HL-60 (cell line): Measurements from ENCODE around the gene HDAC9.

Source experiments
- DNase-seq, 2 experiments: peaks; one replicate each; pipeline ENCODE4 v3.0.0-alpha.2; 2010 to 2020; ENCODE audit warnings: low read depth in 1 of 2, low spot score in 1 of 2
- H3K27ac ChIP-seq: fragments of 250-450 bp; sonication (Bioruptor Pico); replicated peaks from 2 replicates; pipeline ENCODE4 v1.5.1; 2020; ENCODE audit warnings: mild to moderate bottlenecking, moderate library complexity
- H3K27me3 ChIP-seq: fragments of 250-450 bp; sonication (Bioruptor Pico); 2 replicates; pipeline ENCODE4 v1.5.1; 2021; ENCODE audit warnings: mild to moderate bottlenecking, moderate library complexity; ENCODE audit not compliant: insufficient read depth, poor library complexity, severe bottlenecking
- H3K4me3 ChIP-seq: replicated peaks from 2 replicates; pipeline ENCODE4 v1.5.1; 2011; ENCODE audit warnings: mild to moderate bottlenecking, control low read depth, low read length; ENCODE audit not compliant: insufficient read depth
- GABPA ChIP-seq: IDR thresholded peaks from 2 replicates; pipeline ENCODE4 v1.6.1; 2012; ENCODE audit warnings: low read depth
- POLR2AphosphoS5 ChIP-seq: IDR thresholded peaks from 2 replicates; pipeline ENCODE4 v1.6.1; 2012; ENCODE audit warnings: low read depth
- SPI1 ChIP-seq: IDR thresholded peaks from 2 replicates; pipeline ENCODE4 v1.6.1; 2012; ENCODE audit warnings: low read depth, mild to moderate bottlenecking, borderline replicate concordance
- TF ChIP-seq, protein P1 (sequence below): IDR thresholded peaks from 2 replicates; pipeline ENCODE4 v1.6.1; 2012; ENCODE audit warnings: low read depth; ENCODE audit not compliant: insufficient replicate concordance
- TF ChIP-seq, protein P2 (sequence below): IDR thresholded peaks from one replicate; pipeline ENCODE4 v1.5.1; 2011; ENCODE audit warnings: low read length, control low read depth, inconsistent platforms; ENCODE audit not compliant: insufficient read depth

The HDAC9 gene

DNA sequence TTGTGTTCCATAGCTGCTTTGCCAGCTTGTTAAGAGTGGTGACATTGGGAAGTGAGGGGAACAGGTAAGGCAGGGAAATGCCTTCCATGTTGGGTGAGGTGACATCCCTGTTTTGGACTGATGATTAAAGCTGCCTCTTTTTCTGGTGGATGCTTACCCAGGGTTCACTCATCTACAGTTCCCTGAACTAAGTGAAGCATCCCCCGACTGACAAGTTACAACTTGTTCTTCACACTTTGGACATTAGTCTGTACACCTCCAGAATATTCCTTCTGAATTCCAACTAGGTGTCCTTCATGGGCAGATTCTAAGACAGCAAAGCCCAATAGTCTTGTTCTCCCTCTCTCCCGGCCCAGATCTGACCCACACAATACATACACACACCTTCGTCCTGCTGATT, 63.4 kb downstream of the HDAC9 start:
- TF ChIP-seq, protein P1, sequence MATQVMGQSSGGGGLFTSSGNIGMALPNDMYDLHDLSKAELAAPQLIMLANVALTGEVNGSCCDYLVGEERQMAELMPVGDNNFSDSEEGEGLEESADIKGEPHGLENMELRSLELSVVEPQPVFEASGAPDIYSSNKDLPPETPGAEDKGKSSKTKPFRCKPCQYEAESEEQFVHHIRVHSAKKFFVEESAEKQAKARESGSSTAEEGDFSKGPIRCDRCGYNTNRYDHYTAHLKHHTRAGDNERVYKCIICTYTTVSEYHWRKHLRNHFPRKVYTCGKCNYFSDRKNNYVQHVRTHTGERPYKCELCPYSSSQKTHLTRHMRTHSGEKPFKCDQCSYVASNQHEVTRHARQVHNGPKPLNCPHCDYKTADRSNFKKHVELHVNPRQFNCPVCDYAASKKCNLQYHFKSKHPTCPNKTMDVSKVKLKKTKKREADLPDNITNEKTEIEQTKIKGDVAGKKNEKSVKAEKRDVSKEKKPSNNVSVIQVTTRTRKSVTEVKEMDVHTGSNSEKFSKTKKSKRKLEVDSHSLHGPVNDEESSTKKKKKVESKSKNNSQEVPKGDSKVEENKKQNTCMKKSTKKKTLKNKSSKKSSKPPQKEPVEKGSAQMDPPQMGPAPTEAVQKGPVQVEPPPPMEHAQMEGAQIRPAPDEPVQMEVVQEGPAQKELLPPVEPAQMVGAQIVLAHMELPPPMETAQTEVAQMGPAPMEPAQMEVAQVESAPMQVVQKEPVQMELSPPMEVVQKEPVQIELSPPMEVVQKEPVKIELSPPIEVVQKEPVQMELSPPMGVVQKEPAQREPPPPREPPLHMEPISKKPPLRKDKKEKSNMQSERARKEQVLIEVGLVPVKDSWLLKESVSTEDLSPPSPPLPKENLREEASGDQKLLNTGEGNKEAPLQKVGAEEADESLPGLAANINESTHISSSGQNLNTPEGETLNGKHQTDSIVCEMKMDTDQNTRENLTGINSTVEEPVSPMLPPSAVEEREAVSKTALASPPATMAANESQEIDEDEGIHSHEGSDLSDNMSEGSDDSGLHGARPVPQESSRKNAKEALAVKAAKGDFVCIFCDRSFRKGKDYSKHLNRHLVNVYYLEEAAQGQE: no peak
- TF ChIP-seq SPI1 (no peak), POLR2AphosphoS5 (no peak), GABPA (no peak)
- TF ChIP-seq, protein P2, sequence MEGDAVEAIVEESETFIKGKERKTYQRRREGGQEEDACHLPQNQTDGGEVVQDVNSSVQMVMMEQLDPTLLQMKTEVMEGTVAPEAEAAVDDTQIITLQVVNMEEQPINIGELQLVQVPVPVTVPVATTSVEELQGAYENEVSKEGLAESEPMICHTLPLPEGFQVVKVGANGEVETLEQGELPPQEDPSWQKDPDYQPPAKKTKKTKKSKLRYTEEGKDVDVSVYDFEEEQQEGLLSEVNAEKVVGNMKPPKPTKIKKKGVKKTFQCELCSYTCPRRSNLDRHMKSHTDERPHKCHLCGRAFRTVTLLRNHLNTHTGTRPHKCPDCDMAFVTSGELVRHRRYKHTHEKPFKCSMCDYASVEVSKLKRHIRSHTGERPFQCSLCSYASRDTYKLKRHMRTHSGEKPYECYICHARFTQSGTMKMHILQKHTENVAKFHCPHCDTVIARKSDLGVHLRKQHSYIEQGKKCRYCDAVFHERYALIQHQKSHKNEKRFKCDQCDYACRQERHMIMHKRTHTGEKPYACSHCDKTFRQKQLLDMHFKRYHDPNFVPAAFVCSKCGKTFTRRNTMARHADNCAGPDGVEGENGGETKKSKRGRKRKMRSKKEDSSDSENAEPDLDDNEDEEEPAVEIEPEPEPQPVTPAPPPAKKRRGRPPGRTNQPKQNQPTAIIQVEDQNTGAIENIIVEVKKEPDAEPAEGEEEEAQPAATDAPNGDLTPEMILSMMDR: no peak

DNA sequence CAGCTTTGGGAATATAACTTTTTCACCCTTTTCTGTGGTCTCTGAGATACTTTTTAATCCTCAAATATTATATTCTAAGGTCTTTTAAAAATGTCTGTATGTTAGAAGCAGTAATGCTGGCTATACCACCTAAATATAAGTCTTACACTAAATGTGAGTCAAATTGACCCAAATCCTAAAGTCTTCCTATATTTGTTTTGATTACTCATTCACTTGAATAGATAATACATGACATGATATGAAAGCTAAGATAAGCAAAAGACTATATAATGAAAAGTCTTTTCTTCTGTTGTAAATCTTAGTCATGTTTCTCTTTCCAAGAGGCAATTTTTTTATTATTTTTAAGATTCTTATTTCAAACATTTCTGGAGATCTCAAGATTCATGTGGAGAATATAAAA, 64.2 kb downstream of the HDAC9 start:
- Histone ChIP-seq H3K27me3 (no peaks in the 10 kb centered on the region), H3K4me3 (no peak overlapping the region), H3K27ac (no peak overlapping the region)
- DNase-seq: no peak
- TF ChIP-seq, protein P1: no peak
- TF ChIP-seq SPI1 (no peak), POLR2AphosphoS5 (no peak), GABPA (no peak)
- TF ChIP-seq, protein P2: no peak

More for the DNA sequence above, 63.4 kb downstream of the HDAC9 start:
- no peak for DNase-seq
- no peaks in the 10 kb centered on the region for H3K27me3 ChIP-seq
- no peak overlapping the region for H3K4me3 ChIP-seq
- no peak overlapping the region for H3K27ac ChIP-seq

DNA sequence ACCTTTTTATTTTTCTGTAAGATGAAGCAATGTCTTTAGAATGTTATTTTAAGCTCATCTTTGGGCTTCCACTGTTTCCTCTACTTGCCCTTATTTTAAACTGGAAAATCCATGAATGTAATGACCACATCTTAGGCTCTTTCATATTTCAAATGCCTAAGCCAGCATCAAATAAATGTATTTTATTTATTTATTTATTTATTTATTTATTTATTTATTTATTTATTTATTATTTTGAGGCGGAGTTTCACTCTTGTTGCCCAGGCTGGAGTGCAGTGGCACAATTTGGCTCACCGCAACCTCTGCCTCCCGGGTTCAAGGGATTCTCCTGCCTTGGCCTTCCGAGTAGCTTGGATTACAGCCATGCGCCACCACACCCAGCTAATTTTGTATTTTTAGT, 69.2 kb downstream of the HDAC9 start:
- TF ChIP-seq, protein P1: no peak
- no peak for TF ChIP-seq SPI1
- TF ChIP-seq, protein P2: no peak
- TF ChIP-seq GABPA: no peak
- TF ChIP-seq POLR2AphosphoS5: no peak
- no peaks in the 10 kb centered on the region for H3K27me3 ChIP-seq
- DNase-seq: no peak
- no peak overlapping the region for H3K4me3 ChIP-seq
- H3K27ac ChIP-seq: no peak overlapping the region
